Gastrocnemius medialis (tissue), 4 donors: ENCODE measurements around the gene LYST.

ENCODE experiments used
- POLR2A ChIP-seq, 2 donors: fragments of 450-650 bp; IDR thresholded peaks; one replicate each; pipeline ENCODE4 v1.6.1; 2017; ENCODE audit warnings: antibody characterized with exemption in 2 of 2, mild to moderate bottlenecking in 2 of 2, moderate library complexity in 2 of 2
- TF ChIP-seq, protein P1 (sequence below), 5 experiments: fragments of 450-650 bp in 3 of 5; fragments of 200-600 bp in 2 of 5; sonication (generic) in 2 of 5; IDR thresholded peaks in 4 of 5; conservative IDR thresholded peaks in 1 of 5; 1 replicate in 4 of 5; 2 replicates in 1 of 5; pipeline ENCODE4 v1.5.1; 2016 to 2019; ENCODE audit warnings: antibody characterized with exemption in 5 of 5, mild to moderate bottlenecking in 3 of 5, moderate library complexity in 3 of 5

DNA sequence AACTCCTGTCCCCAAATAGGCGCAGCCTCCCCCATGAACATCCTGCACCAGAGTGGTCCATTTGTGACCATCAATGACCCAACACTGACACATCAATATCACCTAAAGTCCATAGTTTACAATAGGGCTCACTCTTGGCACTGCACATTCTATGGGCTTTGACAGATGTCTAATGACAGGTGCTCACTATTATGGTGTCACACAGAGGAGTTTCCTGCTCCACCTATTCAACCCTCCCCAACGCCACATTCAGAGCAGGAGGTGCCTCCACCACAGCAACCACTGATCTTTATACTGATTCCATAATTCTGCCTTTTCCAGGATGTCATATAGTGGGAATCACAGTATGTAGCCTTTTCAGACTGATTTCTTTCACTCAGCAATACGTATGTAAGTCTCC, 241.4 kb downstream of the LYST start:
- TF ChIP-seq, protein P1, sequence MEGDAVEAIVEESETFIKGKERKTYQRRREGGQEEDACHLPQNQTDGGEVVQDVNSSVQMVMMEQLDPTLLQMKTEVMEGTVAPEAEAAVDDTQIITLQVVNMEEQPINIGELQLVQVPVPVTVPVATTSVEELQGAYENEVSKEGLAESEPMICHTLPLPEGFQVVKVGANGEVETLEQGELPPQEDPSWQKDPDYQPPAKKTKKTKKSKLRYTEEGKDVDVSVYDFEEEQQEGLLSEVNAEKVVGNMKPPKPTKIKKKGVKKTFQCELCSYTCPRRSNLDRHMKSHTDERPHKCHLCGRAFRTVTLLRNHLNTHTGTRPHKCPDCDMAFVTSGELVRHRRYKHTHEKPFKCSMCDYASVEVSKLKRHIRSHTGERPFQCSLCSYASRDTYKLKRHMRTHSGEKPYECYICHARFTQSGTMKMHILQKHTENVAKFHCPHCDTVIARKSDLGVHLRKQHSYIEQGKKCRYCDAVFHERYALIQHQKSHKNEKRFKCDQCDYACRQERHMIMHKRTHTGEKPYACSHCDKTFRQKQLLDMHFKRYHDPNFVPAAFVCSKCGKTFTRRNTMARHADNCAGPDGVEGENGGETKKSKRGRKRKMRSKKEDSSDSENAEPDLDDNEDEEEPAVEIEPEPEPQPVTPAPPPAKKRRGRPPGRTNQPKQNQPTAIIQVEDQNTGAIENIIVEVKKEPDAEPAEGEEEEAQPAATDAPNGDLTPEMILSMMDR (IDR thresholded peaks at IDR 0.05 in 4 of 5, conservative IDR thresholded peaks at IDR 0.05 in 1 of 5) = no peak
- TF ChIP-seq POLR2A (IDR thresholded peaks at IDR 0.05) = no peak
